GM19193 (cell line): Measurements from ENCODE around the gene PAPPA2.

Experiments
- POLR2A ChIP-seq: IDR thresholded peaks from 4 replicates; pipeline ENCODE4 v1.6.1; 2011; ENCODE audit not compliant: insufficient read depth, insufficient read length; ENCODE audit errors: extremely low read depth

Gene PAPPA2

GRCh38 chr1:176811511-176812288, 348.7 kb downstream of the PAPPA2 start:
- no peak for TF ChIP-seq POLR2A

DNA sequence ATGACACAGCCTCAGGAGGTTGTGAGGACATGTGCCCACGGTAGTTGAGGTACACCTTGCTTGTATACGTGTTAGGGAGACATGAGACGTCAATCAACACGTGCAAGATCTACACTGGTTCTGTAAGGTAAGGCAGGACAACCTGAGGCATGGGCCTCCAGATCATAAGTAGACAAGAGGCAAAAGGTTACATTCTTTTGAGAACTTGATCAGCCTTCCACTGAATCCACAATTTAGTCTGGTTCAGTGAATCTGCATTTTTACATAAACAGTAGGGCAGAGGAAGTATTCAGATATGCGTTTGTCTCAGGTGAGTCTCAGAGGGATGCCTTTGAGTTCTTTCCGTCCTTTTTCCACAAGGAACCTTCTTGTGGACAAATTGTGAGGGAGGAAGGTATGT, 352.6 kb downstream of the PAPPA2 start:
- TF ChIP-seq POLR2A: no peak

- no peak for TF ChIP-seq POLR2A
These were observed 353.3 kb downstream of the PAPPA2 start for GRCh38 chr1:176816232-176816631.

DNA sequence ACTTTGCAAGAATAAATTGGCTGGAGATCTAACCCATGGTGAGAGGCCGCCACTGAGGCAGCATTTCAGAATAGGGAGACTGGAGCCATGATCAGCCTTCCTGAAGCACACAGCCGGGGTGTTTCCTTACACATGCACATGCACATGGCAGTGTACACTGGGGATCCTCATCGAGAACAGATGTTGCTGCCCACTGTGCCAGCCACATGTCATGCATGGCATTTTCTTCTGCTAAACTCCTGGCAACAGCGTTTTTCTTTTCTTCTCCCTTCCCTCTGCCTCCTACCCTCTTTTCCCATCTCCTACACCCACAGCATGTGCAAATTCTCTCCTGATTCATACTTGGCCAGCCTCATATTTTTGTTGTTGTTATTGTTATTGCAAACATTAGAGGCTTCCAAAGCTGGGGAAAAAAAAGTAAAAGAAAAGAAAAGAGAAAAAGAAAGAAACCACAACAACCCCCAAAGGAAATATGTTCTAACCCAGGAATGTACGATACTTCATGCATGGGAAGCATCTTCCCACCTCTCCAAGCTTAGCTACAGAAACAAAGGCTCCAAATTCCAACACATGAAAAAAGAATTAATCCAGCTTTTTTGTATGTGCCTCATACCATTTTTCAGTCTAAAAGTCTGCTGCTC, 357.5 kb downstream of the PAPPA2 start:
- no peak for TF ChIP-seq POLR2A

GRCh38 chr1:176826265-176826664, 363.3 kb downstream of the PAPPA2 start:
- TF ChIP-seq POLR2A: no peak

DNA sequence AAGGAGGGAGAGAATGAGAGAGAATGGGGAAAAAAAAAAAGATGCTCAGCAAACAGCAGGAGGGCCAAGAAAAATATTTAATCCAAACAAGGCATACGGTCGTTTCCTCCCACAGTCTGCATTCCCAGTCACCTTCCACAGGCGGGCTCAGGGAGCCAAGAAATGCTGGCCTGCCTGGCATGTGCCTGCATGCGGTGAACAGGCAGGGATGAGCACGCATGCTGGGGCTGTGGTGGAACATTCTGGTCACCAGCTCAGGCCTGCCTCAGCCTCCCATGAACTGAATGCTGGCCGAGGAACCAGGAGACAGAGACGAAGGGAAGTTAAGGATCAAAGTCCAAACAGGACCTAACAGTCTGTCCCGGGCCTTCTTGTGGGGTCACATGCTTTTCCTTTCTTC, 366.3 kb downstream of the PAPPA2 start:
- no peak for TF ChIP-seq POLR2A

DNA sequence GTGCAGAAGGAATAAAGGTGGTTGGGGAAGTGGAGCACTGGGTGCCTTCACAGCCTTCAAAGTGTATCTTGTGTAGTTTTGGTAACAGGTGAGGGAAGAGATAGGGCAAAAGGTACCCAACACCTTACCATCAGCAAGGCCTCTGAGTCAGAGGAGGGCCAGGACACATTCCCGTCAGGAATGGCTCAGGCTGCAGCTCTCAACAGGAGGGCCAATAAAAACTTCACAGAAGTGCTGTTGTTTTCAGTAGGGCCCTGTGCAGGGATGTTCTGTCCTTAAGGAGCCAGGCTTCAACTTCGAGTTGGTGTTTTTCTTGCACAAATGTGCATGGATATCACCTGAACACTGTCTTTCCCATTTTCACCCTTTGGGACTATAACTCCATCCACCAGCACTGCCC, 368.2 kb downstream of the PAPPA2 start:
- TF ChIP-seq POLR2A: no peak

GRCh38 chr1:176837708-176838107, 374.7 kb downstream of the PAPPA2 start:
- TF ChIP-seq POLR2A: no peak

- no peak for TF ChIP-seq POLR2A
These were observed 375.5 kb downstream of the PAPPA2 start for GRCh38 chr1:176838276-176838995.

DNA sequence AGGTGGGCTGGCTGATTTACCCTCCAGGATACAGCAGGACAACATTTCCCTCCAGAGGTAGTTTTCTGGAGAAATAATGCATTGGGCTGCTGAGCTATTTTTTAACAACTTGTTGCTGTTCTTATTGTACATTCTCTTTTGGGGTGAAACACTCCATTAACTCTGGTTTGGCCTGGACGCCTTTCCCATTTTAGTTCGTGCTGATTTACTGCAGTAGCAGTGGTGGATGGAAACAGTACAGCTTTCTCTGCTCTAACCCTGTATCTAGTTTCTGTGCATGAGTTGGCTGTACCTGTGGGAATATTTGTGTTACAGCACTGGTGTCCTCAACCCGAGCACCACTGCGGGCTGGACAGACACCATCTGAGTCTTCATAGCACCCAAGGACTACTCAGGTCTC, 376.2 kb downstream of the PAPPA2 start:
- TF ChIP-seq POLR2A: no peak

- no peak for TF ChIP-seq POLR2A
These were observed 378.3 kb downstream of the PAPPA2 start for GRCh38 chr1:176841238-176841637.

DNA sequence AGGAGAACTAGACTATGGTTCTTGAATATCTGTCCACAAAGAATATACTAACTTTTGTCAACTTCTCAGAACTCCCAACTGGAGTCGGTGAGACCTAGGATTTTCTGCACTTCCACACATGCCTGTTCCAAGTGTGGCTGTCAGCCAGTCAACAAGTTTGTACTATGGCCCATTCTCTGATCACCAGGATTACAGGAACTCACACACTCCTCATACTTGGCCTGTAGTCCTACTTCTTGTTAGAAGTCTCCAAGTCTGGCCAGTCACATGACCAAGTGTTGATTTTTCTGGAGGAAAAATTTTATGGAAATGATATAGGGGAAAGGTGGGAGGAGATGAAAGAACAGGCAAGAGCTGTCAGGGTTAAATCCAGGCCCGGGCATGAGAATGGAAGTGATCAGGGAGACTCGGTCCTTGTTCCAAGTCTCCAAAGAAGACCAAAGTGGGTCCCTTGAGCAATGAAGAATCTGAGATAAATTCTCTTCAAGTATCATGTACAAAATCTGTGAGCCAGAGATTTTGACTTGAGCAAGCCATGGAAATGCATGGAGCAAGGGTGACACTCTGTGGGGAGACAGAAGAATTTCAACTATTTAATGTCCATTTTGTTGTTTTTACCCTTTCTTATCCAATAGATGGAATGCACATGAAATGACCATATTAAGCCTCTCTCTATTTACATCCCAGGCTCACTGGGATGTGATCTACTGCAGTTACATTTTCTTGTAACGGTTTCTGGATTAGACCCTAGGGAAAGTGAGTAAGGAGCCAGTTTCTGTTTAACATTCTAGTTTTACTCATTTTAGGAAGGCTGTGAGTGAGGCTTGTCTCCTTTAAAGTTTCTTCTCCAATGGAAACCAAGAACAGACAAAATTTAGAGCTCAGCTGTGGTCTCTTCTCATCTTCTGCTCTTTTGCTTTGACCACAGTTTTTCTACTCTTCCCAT, 380.6 kb downstream of the PAPPA2 start:
- no peak for TF ChIP-seq POLR2A

DNA sequence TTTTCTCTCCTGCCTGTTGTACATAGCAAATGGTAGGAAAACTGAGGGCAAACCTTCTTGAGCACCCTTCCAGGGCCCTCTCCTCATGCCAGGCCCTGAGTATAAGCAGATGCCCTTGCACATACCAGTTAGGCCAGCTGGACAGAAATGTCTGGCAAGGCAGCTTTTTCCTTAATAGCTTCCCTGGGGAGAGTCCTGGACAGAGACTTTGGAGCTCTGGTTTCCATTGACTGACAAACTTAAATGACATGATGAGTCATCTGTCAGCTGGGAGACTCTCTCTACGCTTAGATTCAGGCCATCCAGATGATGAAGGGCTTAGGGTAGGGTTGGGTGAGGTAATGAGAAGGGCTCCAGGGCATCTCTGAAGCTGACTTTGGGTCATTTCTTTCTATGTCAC, 384.1 kb downstream of the PAPPA2 start:
- TF ChIP-seq POLR2A: no peak

DNA sequence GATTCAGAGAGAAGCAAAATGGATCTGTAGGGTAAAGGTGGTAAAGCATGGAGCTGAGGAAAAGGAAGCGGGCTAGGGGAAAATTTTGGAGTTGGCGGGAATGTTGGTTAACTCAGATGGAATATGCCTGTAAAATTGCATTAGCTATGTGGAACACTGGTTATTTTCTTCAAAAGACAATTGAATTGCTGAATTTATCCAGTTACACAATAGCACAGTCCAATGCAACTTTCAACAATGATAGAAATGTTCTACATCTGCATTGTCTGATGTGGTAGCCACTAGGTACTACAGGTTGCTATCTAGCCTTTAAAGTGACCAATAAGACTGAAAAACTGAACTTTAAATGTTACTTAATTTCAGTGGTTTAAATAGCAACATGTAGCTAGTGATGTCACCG, 386.3 kb downstream of the PAPPA2 start:
- no peak for TF ChIP-seq POLR2A

DNA sequence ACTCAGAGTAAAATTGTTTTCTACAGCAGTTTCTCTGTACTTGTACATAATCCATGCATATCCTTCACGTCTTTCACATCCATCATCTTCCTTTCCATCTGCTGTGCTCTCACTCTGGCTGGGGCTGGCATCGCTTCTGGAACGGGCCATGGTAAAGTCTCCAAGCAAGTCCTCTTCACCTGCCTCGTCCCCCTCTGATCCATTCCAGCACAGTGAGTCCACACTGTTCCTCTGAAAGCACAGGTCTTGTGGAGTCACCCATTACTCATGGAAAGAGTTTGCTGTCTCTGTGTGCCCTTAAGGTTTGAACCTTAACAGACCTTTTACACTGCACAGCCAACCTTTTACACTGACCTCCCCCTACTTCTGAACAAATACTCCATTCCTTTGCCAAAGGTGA, 387.9 kb downstream of the PAPPA2 start:
- no peak for TF ChIP-seq POLR2A
